HepG2 (cell line): ENCODE data around the gene DCAF6.

Experiments used
- CTCF ChIP-seq: sonication (generic); formaldehyde crosslinking; IDR thresholded peaks from 2 replicates; pipeline ENCODE4 v1.5.0; 2020; ENCODE audit warnings: mild to moderate bottlenecking, missing genetic modification reagents, moderate library complexity
- HBP1 ChIP-seq: IDR thresholded peaks from 2 replicates; pipeline ENCODE4 v1.6.1; 2016; ENCODE audit warnings: low read depth, control low read depth
- HNRNPUL1 ChIP-seq: fragments of 200-400 bp; formaldehyde crosslinking; IDR thresholded peaks from 2 replicates; pipeline ENCODE4 v1.6.1; 2017; ENCODE audit warnings: low read depth, mild to moderate bottlenecking, low read length, moderate library complexity
- HOXA9 ChIP-seq: sonication (generic); formaldehyde crosslinking; IDR thresholded peaks from 2 replicates; pipeline ENCODE4 v1.8.1; 2022; ENCODE audit warnings: missing genetic modification reagents, mild to moderate bottlenecking, moderate library complexity, borderline replicate concordance
- PHF21A ChIP-seq: sonication (generic); formaldehyde crosslinking; IDR thresholded peaks from 2 replicates; pipeline ENCODE4 v1.5.0; 2020; ENCODE audit warnings: mild to moderate bottlenecking, missing genetic modification reagents
- POLR2A ChIP-seq, 2 experiments: IDR thresholded peaks; 2 replicates each; pipeline ENCODE4 v1.6.1; 2011; ENCODE audit warnings: low read depth in 2 of 2, low read length in 2 of 2, mild to moderate bottlenecking in 1 of 2, moderate library complexity in 1 of 2; ENCODE audit not compliant: insufficient read depth in 1 of 2
- TBX2 ChIP-seq: sonication (generic); formaldehyde crosslinking; IDR thresholded peaks from 2 replicates; pipeline ENCODE4 v1.5.0; 2020; ENCODE audit warnings: missing genetic modification reagents, mild to moderate bottlenecking, borderline replicate concordance
- ZNF329 ChIP-seq: sonication (generic); formaldehyde crosslinking; IDR thresholded peaks from 2 replicates; pipeline ENCODE4 v1.9.0; 2021; ENCODE audit warnings: low read depth, mild to moderate bottlenecking, missing genetic modification reagents
- ZNF513 ChIP-seq: sonication (generic); formaldehyde crosslinking; conservative IDR thresholded peaks from 2 replicates; pipeline ENCODE4 v1.5.0; 2020; ENCODE audit warnings: missing genetic modification reagents

GRCh38 chr1:168101336-168101735 is 164.9 kb downstream of the DCAF6 start:
- TF ChIP-seq HNRNPUL1 (no peak), CTCF (CRISPR knock-in tag) (no peak), POLR2A (IDR thresholded peaks at IDR 0.05; ENCODE audit: insufficient read depth in 1 of 2, low read depth in 2 of 2, low read length in 2 of 2) (no peak), ZNF329 (CRISPR knock-in tag) (no peak), HBP1 (CRISPR knock-in tag) (no peak), TBX2 (no peak), ZNF513 (no peak), PHF21A (CRISPR knock-in tag) (no peak), HOXA9 (CRISPR knock-in tag) (no peak)
